Hepatocyte (in vitro differentiated cells): ENCODE measurements around the gene SMIM1. TPM values are rescaled to one million over a fixed set of nuclear protein-coding genes. Genes with fewer than 3 reads are reported as not detected.
"Not testable (repeated sequence)": the region's sequence is repeated elsewhere in the genome, so short reads cannot be mapped to it uniquely, and the experiment has no call there.

ENCODE experiments used
- DNase-seq: peaks from one replicate; pipeline ENCODE4 v3.0.0-alpha.2; 2016; ENCODE audit warnings: low spot score
- H2AFZ ChIP-seq: fragments of 200-600 bp; sonication (generic); 2 replicates; pipeline ENCODE4 v1.6.0; 2016; ENCODE audit warnings: antibody characterized with exemption, mild to moderate bottlenecking
- H3K27ac ChIP-seq: fragments of 200-600 bp; sonication (generic); 2 replicates; pipeline ENCODE4 v1.5.1; 2016; ENCODE audit warnings: mild to moderate bottlenecking
- H3K27me3 ChIP-seq: fragments of 200-600 bp; sonication (generic); 2 replicates; pipeline ENCODE4 v1.6.1; 2016
- H3K36me3 ChIP-seq: fragments of 200-600 bp; sonication (generic); replicated peaks from 2 replicates; pipeline ENCODE4 v1.5.1; 2016; ENCODE audit warnings: low read depth; ENCODE audit not compliant: insufficient read depth
- H3K4me1 ChIP-seq: fragments of 200-600 bp; sonication (generic); 2 replicates; pipeline ENCODE4 v1.5.1; 2016; ENCODE audit warnings: mild to moderate bottlenecking, moderate library complexity; ENCODE audit not compliant: insufficient read depth
- H3K4me2 ChIP-seq: fragments of 200-600 bp; sonication (generic); 2 replicates; pipeline ENCODE4 v1.6.0; 2016
- H3K4me3 ChIP-seq: fragments of 200-600 bp; sonication (generic); 2 replicates; pipeline ENCODE4 v1.5.1; 2016; ENCODE audit warnings: mild to moderate bottlenecking
- H3K79me2 ChIP-seq: fragments of 200-600 bp; sonication (generic); 2 replicates; pipeline ENCODE4 v1.6.0; 2017; ENCODE audit warnings: mild to moderate bottlenecking
- H3K9me2 ChIP-seq: fragments of 200-600 bp; sonication (generic); replicated peaks from 2 replicates; pipeline ENCODE4 v1.6.0; 2017; ENCODE audit warnings: mild to moderate bottlenecking; ENCODE audit not compliant: insufficient read depth
- H3K9me3 ChIP-seq: fragments of 200-600 bp; sonication (generic); 2 replicates; pipeline ENCODE4 v1.5.1; 2016; ENCODE audit warnings: low read depth, mild to moderate bottlenecking
- H4K20me1 ChIP-seq: fragments of 200-600 bp; sonication (generic); 2 replicates; pipeline ENCODE4 v1.6.0; 2016; ENCODE audit warnings: mild to moderate bottlenecking; ENCODE audit not compliant: insufficient read depth, poor library complexity, severe bottlenecking
- EZH2 ChIP-seq: fragments of 200-600 bp; sonication (generic); IDR thresholded peaks from 2 replicates; pipeline ENCODE4 v1.6.1; 2016; ENCODE audit warnings: antibody characterized with exemption, mild to moderate bottlenecking, borderline replicate concordance
- EZH2phosphoT487 ChIP-seq: fragments of 200-600 bp; sonication (generic); IDR thresholded peaks from one replicate; pipeline ENCODE4 v1.6.1; 2018; ENCODE audit warnings: antibody characterized with exemption, mild to moderate bottlenecking, low read depth, moderate library complexity; ENCODE audit not compliant: unreplicated experiment, severe bottlenecking
- WGBS: methylation state at CpG from one replicate; pipeline ENCODE4 v1.1.6; 2016; ENCODE audit warnings: low lambda C conversion rate; ENCODE audit errors: missing lambda C conversion rate; 5-methylcytosine and 5-hydroxymethylcytosine counted together
- polyA plus RNA-seq: library from polyadenylated mRNA; unstranded; fragments of >200 nt; fragmentation: Nextera tagmentation; extraction: Ambion mirVana; gene quantifications from 2 replicates; pipeline ENCODE4 v1.2.1, GENCODE V29; 2016
- total RNA-seq: library from RNA; depleted of rRNA; stranded (reverse); fragments of >200 nt; gene quantifications from 2 replicates; pipeline ENCODE4 v1.2.3, GENCODE V29; 2014
- TF ChIP-seq, protein P1 (sequence below): fragments of 200-600 bp; sonication (generic); IDR thresholded peaks from 2 replicates; pipeline ENCODE4 v1.5.1; 2016; ENCODE audit warnings: antibody characterized with exemption, mild to moderate bottlenecking; ENCODE audit not compliant: poor library complexity

SMIM1 gene
- total and polyA plus RNA-seq, 2 experiments from 2014 or later, result 21.0 to 118 TPM

DNA sequence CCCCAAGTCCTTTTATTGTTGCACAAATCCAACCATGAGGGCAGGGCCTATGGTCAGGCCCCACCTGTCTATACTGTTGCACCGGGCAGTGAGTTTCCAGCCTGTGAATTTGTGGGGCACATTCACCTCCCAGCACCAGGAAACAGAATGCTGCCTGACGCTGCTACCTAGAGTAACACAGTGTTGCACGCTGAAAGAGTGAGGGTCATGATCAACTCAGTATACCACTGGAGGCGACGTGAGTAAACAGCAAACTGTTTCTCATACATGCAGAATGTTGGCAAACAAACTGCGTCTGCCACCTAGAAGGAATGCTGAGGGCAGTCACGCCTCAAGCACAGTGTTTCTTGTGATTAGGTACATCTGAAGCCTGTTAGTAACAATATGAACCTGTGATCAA is 37.1 kb downstream of the SMIM1 start:
- Histone ChIP-seq H3K79me2 (no peaks in the 10 kb centered on the region), H3K36me3 (no peaks in the 10 kb centered on the region), H3K27me3 (no peaks in the 10 kb centered on the region), H3K9me2 (no peaks in the 10 kb centered on the region), H3K4me1 (no peaks in the 10 kb centered on the region), H2AFZ (no peak overlapping the region), H3K4me3 (no peak overlapping the region), H3K4me2 (no peak overlapping the region), H3K27ac (no peak overlapping the region), H3K9me3 (no peaks in the 10 kb centered on the region), H4K20me1 (no peaks in the 10 kb centered on the region)
- 72% methylated on average over 7 of the region's 7 CpGs for WGBS
- TF ChIP-seq EZH2phosphoT487 (no peak), EZH2 (no peak)
- TF ChIP-seq, protein P1, sequence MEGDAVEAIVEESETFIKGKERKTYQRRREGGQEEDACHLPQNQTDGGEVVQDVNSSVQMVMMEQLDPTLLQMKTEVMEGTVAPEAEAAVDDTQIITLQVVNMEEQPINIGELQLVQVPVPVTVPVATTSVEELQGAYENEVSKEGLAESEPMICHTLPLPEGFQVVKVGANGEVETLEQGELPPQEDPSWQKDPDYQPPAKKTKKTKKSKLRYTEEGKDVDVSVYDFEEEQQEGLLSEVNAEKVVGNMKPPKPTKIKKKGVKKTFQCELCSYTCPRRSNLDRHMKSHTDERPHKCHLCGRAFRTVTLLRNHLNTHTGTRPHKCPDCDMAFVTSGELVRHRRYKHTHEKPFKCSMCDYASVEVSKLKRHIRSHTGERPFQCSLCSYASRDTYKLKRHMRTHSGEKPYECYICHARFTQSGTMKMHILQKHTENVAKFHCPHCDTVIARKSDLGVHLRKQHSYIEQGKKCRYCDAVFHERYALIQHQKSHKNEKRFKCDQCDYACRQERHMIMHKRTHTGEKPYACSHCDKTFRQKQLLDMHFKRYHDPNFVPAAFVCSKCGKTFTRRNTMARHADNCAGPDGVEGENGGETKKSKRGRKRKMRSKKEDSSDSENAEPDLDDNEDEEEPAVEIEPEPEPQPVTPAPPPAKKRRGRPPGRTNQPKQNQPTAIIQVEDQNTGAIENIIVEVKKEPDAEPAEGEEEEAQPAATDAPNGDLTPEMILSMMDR, result no peak
- no peak for DNase-seq

DNA sequence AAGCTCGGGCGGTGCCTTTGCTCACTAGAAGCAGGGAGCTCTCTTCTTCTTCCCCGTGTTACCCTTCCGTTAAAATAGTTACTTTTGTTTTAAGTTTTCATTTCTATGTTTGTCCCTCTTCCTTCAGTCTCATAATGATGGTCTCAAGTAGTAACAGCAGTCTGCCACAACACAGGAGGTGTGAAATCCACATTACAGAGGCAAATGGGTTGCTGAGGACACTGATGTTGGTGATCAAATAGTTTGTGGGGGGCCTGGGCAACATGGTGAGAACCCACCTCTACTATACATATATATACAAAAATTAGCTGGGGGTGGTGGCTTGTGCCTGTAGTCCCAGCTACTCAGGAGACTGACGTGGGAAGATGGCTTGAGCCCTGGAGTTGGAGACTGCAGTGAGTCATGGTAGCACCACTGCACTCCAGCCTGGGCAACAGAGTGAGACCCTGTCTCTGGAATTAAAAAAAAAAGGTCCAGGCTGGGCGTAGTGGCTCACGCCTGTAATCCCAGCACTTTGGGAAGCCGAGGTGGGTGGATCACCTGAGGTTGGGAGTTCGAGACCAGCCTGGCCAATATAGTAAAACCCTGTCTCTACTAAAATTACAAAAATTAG is 37.7 kb downstream of the SMIM1 start:
- not testable (repeated sequence) for H3K4me1 ChIP-seq, H3K9me2 ChIP-seq, H3K36me3 ChIP-seq, H3K4me3 ChIP-seq, H3K79me2 ChIP-seq, H2AFZ ChIP-seq, H3K9me3 ChIP-seq, H3K27ac ChIP-seq, H4K20me1 ChIP-seq, H3K4me2 ChIP-seq, H3K27me3 ChIP-seq, DNase-seq
- 90% methylated on average over 9 of the region's 9 CpGs for WGBS

DNA sequence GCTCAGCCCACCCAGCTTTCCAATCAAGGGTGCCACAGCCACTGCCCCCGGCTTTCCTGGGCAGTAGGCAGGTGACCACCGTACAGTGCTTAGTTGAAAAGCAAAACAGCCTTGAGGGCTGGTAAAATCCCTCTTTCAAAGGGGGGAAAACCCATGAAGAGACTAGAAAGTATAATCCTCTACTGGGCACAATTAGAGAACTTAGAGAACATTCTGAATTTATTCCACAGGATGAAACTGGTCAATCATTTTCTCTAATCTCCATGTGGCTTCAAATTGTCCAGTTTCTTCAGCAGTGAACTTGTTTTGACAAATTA is 39.0 kb downstream of the SMIM1 start:
- no peak for DNase-seq
- no peaks in the 10 kb centered on the region for H3K27me3 ChIP-seq
- H3K79me2 ChIP-seq, result no peaks in the 10 kb centered on the region
- no peaks in the 10 kb centered on the region for H4K20me1 ChIP-seq
- H3K27ac ChIP-seq, result no peak overlapping the region
- no peak overlapping the region for H3K4me3 ChIP-seq
- no peak overlapping the region for H3K4me2 ChIP-seq
- H3K36me3 ChIP-seq, result no peaks in the 10 kb centered on the region
- WGBS, result 75% methylated on average over 2 of the region's 2 CpGs
- no peak overlapping the region for H2AFZ ChIP-seq
- no peak for TF ChIP-seq EZH2phosphoT487
- no peak for TF ChIP-seq EZH2
- TF ChIP-seq, protein P1, result no peak
- H3K9me3 ChIP-seq, result no peaks in the 10 kb centered on the region
- H3K4me1 ChIP-seq, result no peaks in the 10 kb centered on the region
- no peaks in the 10 kb centered on the region for H3K9me2 ChIP-seq

DNA sequence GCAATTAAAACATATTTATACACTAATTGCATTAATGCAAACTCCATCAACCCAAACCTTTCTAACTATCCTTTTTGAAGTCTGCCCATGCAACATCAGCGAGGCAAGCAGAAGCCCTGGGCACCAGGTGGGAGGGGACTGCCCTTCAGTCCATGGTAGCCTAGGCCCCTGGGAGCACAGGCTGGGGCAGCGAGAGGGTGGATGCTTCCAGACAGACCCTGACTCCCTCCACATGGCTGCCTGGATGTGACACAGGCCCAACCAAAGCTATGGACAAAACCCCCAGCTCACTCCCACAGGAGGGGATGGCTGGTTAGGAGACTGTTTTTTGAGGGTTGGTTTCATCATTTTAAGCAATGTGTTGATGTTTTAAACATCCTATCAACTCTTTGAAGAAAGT is 41.5 kb downstream of the SMIM1 start:
- no peaks in the 10 kb centered on the region for H3K27me3 ChIP-seq
- H4K20me1 ChIP-seq, result no peaks in the 10 kb centered on the region
- no peaks in the 10 kb centered on the region for H3K36me3 ChIP-seq
- H2AFZ ChIP-seq, result no peak overlapping the region
- H3K4me2 ChIP-seq, result no peak overlapping the region
- no peaks in the 10 kb centered on the region for H3K4me1 ChIP-seq
- no peak for DNase-seq
- H3K79me2 ChIP-seq, result no peaks in the 10 kb centered on the region
- H3K4me3 ChIP-seq, result no peak overlapping the region
- no peak for TF ChIP-seq EZH2
- no peak for TF ChIP-seq EZH2phosphoT487
- TF ChIP-seq, protein P1, result no peak
- no peaks in the 10 kb centered on the region for H3K9me3 ChIP-seq
- H3K27ac ChIP-seq, result no peak overlapping the region
- WGBS, result 100% methylated on average over 2 of the region's 2 CpGs
- H3K9me2 ChIP-seq, result no peaks in the 10 kb centered on the region
